ENCODE results near the gene NR5A1. TPM values are rescaled to one million over a fixed set of nuclear protein-coding genes. Genes with fewer than 3 reads are reported as not detected.

The NR5A1 gene
- total RNA-seq, 1 donor from 2014 or later = not detected

- intact Hi-C loops (cut with micrococcal nuclease) = no loop called here
Observed at GRCh38 chr9:124444166-124444565, 63.0 kb downstream of the NR5A1 start.

GRCh38 chr9:124443625-124444024 is 63.6 kb downstream of the NR5A1 start:
- intact Hi-C loops (cut with micrococcal nuclease) = no loop called here

GRCh38 chr9:124442826-124443225 is 64.4 kb downstream of the NR5A1 start:
- intact Hi-C loops (cut with micrococcal nuclease) = no loop called here

GRCh38 chr9:124442379-124442778 is 64.8 kb downstream of the NR5A1 start:
- intact Hi-C loops (cut with micrococcal nuclease) = no loop called here

GRCh38 chr9:124441291-124441690 is 65.9 kb downstream of the NR5A1 start:
- intact Hi-C loops (cut with micrococcal nuclease) = no loop called here

- intact Hi-C loops (cut with micrococcal nuclease) = no loop called here
Observed at GRCh38 chr9:124440786-124441185, 66.4 kb downstream of the NR5A1 start.

- intact Hi-C loops (cut with micrococcal nuclease) = no loop called here
Observed at GRCh38 chr9:124439686-124440243, 67.4 kb downstream of the NR5A1 start.

GRCh38 chr9:124439086-124439485 is 68.1 kb downstream of the NR5A1 start:
- intact Hi-C loops (cut with micrococcal nuclease) = no loop called here

- intact Hi-C loops (cut with micrococcal nuclease) = no loop called here
Observed at GRCh38 chr9:124438091-124438490, 69.1 kb downstream of the NR5A1 start.

GRCh38 chr9:124437086-124437485 is 70.1 kb downstream of the NR5A1 start:
- intact Hi-C loops (cut with micrococcal nuclease) = no loop called here

GRCh38 chr9:124436320-124436719 is 70.9 kb downstream of the NR5A1 start:
- intact Hi-C loops (cut with micrococcal nuclease) = no loop called here

Other genes with a start within 250 kb of the NR5A1 start
- gene NEK6, start 249.4 kb downstream of the NR5A1 start, total RNA-seq = 3.0 and 3.3 TPM in 2 replicates
- gene PSMB7, start 92.0 kb downstream of the NR5A1 start, total RNA-seq = 137 and 140 TPM in 2 replicates
- not detected in 2 replicates for gene ADGRD2, start 56.9 kb downstream of the NR5A1 start, total RNA-seq

Data from T-helper 1 cell treated with Interleukin-12 subunit alpha and Interleukin-12 subunit beta and Interleukin-4 antibody, amounts not matched to agents 30 ng/mL and 1 ng/mL, for 36 hours (primary cell).